Astrocyte (in vitro differentiated cells and primary cell): ENCODE data around the gene CHML. TPM values are rescaled to one million over a fixed set of nuclear protein-coding genes. Genes with fewer than 3 reads are reported as not detected.

Experiments used
- DNase-seq: peaks from one replicate; pipeline ENCODE4 v3.0.0-alpha.2; 2010; ENCODE audit warnings: low read depth
- FAIRE-seq: peaks from 2 replicates; lab custom pipeline; 2011; peaks lifted over from hg19 to GRCh38; lab: Jason Lieb, UNC
- H2AFZ ChIP-seq: 2 replicates; pipeline ENCODE4 v1.6.0; 2012; ENCODE audit warnings: low read depth, low read length, inconsistent platforms
- H3K27ac ChIP-seq: 2 replicates; pipeline ENCODE4 v1.5.1; 2011; ENCODE audit warnings: low read depth, low read length, inconsistent platforms
- H3K27me3 ChIP-seq: 2 replicates; pipeline ENCODE4 v1.6.0; 2011; ENCODE audit warnings: low read length, inconsistent platforms; ENCODE audit not compliant: insufficient read depth
- H3K36me3 ChIP-seq: 2 replicates; pipeline ENCODE4 v1.5.1; 2011; ENCODE audit warnings: low read length, inconsistent platforms; ENCODE audit not compliant: insufficient read depth
- H3K4me1 ChIP-seq: 2 replicates; pipeline ENCODE4 v1.5.1; 2011; ENCODE audit warnings: low read length, inconsistent platforms; ENCODE audit not compliant: insufficient read depth
- H3K4me2 ChIP-seq: 2 replicates; pipeline ENCODE4 v1.6.0; 2012; ENCODE audit warnings: low read length, inconsistent platforms
- H3K4me3 ChIP-seq: 2 replicates; pipeline ENCODE4 v1.5.1; 2011; ENCODE audit warnings: low read depth, mild to moderate bottlenecking, low read length, inconsistent platforms; ENCODE audit not compliant: insufficient read depth
- H3K79me2 ChIP-seq: 2 replicates; pipeline ENCODE4 v1.6.0; 2012; ENCODE audit warnings: mild to moderate bottlenecking, low read length, inconsistent platforms; ENCODE audit not compliant: insufficient read depth
- H3K9ac ChIP-seq: 2 replicates; pipeline ENCODE4 v1.6.0; 2012; ENCODE audit warnings: mild to moderate bottlenecking, low read length, inconsistent platforms
- H3K9me3 ChIP-seq: 2 replicates; pipeline ENCODE4 v1.5.1; 2012; ENCODE audit warnings: low read depth, mild to moderate bottlenecking, low read length, inconsistent platforms; ENCODE audit not compliant: insufficient read depth
- H4K20me1 ChIP-seq: 2 replicates; pipeline ENCODE4 v1.6.0; 2012; ENCODE audit warnings: low read length, inconsistent platforms; ENCODE audit not compliant: insufficient read depth
- H3K27ac Mint-ChIP-seq: one replicate; pipeline ENCODE4 v1.8.0; 2021; ENCODE audit warnings: mild to moderate bottlenecking, mixed read lengths; ENCODE audit not compliant: unreplicated experiment
- H3K27me3 Mint-ChIP-seq: one replicate; pipeline ENCODE4 v1.8.0; 2021; ENCODE audit warnings: low read depth, mixed read lengths; ENCODE audit not compliant: unreplicated experiment
- H3K36me3 Mint-ChIP-seq: one replicate; pipeline ENCODE4 v1.8.0; 2021; ENCODE audit warnings: low read depth, mixed read lengths; ENCODE audit not compliant: unreplicated experiment
- H3K4me1 Mint-ChIP-seq: one replicate; pipeline ENCODE4 v1.8.0; 2021; ENCODE audit warnings: low read depth, mixed read lengths; ENCODE audit not compliant: unreplicated experiment
- H3K4me3 Mint-ChIP-seq: one replicate; pipeline ENCODE4 v1.8.0; 2021; ENCODE audit warnings: mild to moderate bottlenecking, moderate library complexity, mixed read lengths; ENCODE audit not compliant: unreplicated experiment
- H3K9me3 Mint-ChIP-seq: one replicate; pipeline ENCODE4 v1.8.0; 2021; ENCODE audit warnings: mild to moderate bottlenecking, mixed read lengths; ENCODE audit not compliant: unreplicated experiment
- CTCF ChIP-seq: IDR thresholded peaks from 2 replicates; pipeline ENCODE4 v1.5.1; 2011; ENCODE audit warnings: low read depth, mild to moderate bottlenecking, inconsistent platforms, low read length, moderate library complexity; ENCODE audit not compliant: insufficient read depth
- EZH2 ChIP-seq: IDR thresholded peaks from 2 replicates; pipeline ENCODE4 v1.6.1; 2012; ENCODE audit warnings: mild to moderate bottlenecking, low read length, inconsistent platforms; ENCODE audit not compliant: insufficient read depth
- total RNA-seq: library from RNA; stranded (reverse); gene quantifications from 2 replicates; pipeline ENCODE4 v1.2.1, GENCODE V29; 2021

Gene CHML
- total RNA-seq, 1 donor from 2014 or later, result 22.6 TPM

GRCh38 chr1:241658081-241658793 lies 18.1 kb upstream of the CHML start:
- Mint-ChIP-seq H3K36me3 (no peaks in the 10 kb centered on the region), H3K27ac (no peak overlapping the region), H3K4me1 (peaks cover 2% of the 10 kb centered on the region), H3K27me3 (no peaks in the 10 kb centered on the region), H3K4me3 (no peak overlapping the region), H3K9me3 (no peaks in the 10 kb centered on the region)
- Histone ChIP-seq H3K27me3 (no peaks in the 10 kb centered on the region), H3K4me2 (no peak overlapping the region), H3K36me3 (no peaks in the 10 kb centered on the region), H3K9ac (no peak overlapping the region), H3K9me3 (no peaks in the 10 kb centered on the region), H3K4me1 (no peaks in the 10 kb centered on the region), H2AFZ (no peak overlapping the region), H3K4me3 (no peak overlapping the region), H3K79me2 (no peaks in the 10 kb centered on the region), H4K20me1 (no peaks in the 10 kb centered on the region), H3K27ac (no peak overlapping the region)
- no peak for TF ChIP-seq EZH2
- no peak for TF ChIP-seq CTCF
- DNase-seq, result no peak
- FAIRE-seq, result no peak

- H3K79me2 ChIP-seq, result no peaks in the 10 kb centered on the region
- H3K4me2 ChIP-seq, result no peak overlapping the region
- no peaks in the 10 kb centered on the region for H3K36me3 ChIP-seq
- no peak overlapping the region for H3K27ac ChIP-seq
- H3K4me1 ChIP-seq, result no peaks in the 10 kb centered on the region
- H3K27me3 ChIP-seq, result peaks cover 2% of the 10 kb centered on the region
- Mint-ChIP-seq H3K27ac (no peak overlapping the region), H3K4me1 (peaks cover 2% of the 10 kb centered on the region), H3K27me3 (peaks cover 6% of the 10 kb centered on the region), H3K4me3 (no peak overlapping the region), H3K9me3 (no peaks in the 10 kb centered on the region), H3K36me3 (no peaks in the 10 kb centered on the region)
- no peak for FAIRE-seq
- no peak for TF ChIP-seq EZH2
- TF ChIP-seq CTCF, result no peak
- no peak overlapping the region for H2AFZ ChIP-seq
- H3K4me3 ChIP-seq, result no peak overlapping the region
- no peaks in the 10 kb centered on the region for H3K9me3 ChIP-seq
- DNase-seq, result no peak
- H3K9ac ChIP-seq, result no peak overlapping the region
- no peaks in the 10 kb centered on the region for H4K20me1 ChIP-seq
Measured at GRCh38 chr1:241654641-241655040, 14.5 kb upstream of the CHML start.

- Histone ChIP-seq H3K4me3 (no peak overlapping the region), H3K27ac (no peak overlapping the region), H3K9me3 (no peaks in the 10 kb centered on the region), H3K27me3 (peaks cover 2% of the 10 kb centered on the region), H3K36me3 (no peaks in the 10 kb centered on the region), H3K4me1 (no peaks in the 10 kb centered on the region), H3K9ac (no peak overlapping the region), H3K4me2 (no peak overlapping the region), H4K20me1 (no peaks in the 10 kb centered on the region), H2AFZ (no peak overlapping the region), H3K79me2 (no peaks in the 10 kb centered on the region)
- DNase-seq (no peak), FAIRE-seq (no peak)
- TF ChIP-seq CTCF, result no peak
- TF ChIP-seq EZH2, result no peak
- Mint-ChIP-seq H3K27me3 (peaks cover 6% of the 10 kb centered on the region), H3K4me3 (no peak overlapping the region), H3K4me1 (peaks cover 2% of the 10 kb centered on the region), H3K36me3 (no peaks in the 10 kb centered on the region), H3K9me3 (no peaks in the 10 kb centered on the region), H3K27ac (no peak overlapping the region)
Measured at GRCh38 chr1:241654019-241654418, 13.8 kb upstream of the CHML start.
